GM19043 (cell line): ENCODE data around the gene EP400.
"Not testable (repeated sequence)": the region's sequence is repeated elsewhere in the genome, so short reads cannot be mapped to it uniquely, and the experiment has no call there.

Experiments used
- ATAC-seq: cut with Tn5 transposase; IDR thresholded peaks from one replicate; pipeline ENCODE4 v1.9.1; 2021; ENCODE audit warnings: low read depth; ENCODE audit not compliant: unreplicated experiment

The EP400 gene

GRCh38 chr12:132040906-132041606, 91.3 kb downstream of the EP400 start:
- no peak for ATAC-seq

- no peak for ATAC-seq
Observed at GRCh38 chr12:132043216-132043615, 93.5 kb downstream of the EP400 start.

GRCh38 chr12:132043770-132044467, 94.2 kb downstream of the EP400 start:
- ATAC-seq, result no peak

GRCh38 chr12:132044661-132045412, 95.1 kb downstream of the EP400 start:
- ATAC-seq, result no peak

DNA sequence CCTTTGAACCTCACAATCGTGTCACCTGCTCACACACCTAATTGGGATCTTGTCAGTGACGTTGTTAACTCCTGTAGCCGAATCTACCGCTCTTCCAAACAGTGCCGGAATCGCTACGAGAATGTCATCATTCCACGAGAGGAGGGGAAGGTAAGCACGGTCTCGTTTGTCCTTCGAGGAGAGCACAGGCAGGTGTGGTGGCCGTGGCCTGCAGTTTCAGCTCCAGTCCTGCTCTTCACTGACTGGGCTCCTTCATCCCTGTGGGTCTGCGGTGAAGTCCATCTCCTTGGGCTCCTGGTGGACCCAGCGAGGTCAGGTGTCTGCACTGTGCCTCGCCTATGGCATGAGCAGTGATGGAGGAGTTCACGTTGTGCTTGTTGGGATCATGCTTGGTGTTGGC, 96.0 kb downstream of the EP400 start:
- no peak for ATAC-seq

DNA sequence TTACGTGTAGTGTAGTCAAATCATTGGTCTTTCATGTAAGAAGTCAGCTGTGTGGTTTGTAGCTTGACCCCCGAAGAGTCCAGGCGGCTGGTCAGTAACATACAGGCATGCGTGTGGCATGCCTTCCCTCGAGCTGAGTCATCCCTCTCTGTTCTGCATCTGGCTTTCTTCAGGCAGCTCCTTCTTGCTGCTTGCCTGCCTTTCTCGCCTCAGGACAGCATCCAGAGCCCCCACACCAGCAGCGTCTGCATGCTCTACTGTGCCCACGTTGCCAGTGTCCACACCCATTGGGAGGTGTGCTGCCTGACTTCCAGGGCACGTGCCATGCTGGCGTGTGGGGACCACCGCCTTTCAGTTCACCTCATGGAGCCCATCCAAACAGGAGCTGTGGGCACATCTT, 96.8 kb downstream of the EP400 start:
- no peak for ATAC-seq

DNA sequence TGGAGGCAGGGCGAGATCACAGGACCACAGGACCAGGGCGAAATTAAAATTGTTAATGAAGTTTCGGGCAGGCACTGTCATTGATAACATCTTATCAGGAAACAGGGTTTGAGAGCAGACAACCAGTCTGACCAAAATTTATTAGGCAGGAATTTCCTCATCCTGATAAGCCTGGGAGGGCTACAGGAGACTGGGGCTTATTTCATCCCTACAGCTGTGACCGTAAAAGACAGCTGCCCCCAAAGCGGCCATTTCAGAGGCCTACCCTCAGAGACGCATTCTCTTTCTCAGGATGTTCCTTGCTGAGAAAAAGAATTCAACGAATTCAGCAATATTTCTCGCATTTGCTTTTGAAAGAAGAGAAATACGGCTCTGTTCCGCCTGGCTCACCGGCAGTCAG, 97.9 kb downstream of the EP400 start:
- ATAC-seq, result not testable (repeated sequence)

GRCh38 chr12:132049442-132049841, 99.7 kb downstream of the EP400 start:
- no peak for ATAC-seq

DNA sequence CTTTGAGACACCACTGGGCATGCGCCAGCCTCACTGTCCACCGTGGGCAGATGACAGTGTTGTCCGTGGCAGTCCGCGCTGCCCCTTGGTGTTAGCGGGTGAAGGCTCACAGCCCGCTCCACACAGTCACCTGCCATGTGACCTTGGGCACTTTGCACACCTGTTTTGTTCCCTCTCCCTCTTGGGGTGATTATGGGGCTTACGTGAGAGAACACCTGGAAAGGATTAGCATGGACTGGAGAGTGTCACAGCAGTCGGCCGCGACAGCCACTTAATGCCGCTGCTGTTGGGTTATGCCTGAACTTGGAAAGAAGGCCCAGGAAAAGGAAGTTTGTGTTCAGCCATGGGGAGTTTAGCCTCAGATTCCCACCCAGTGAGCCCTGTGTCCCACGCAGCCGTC, 100.1 kb downstream of the EP400 start:
- ATAC-seq, result no peak

GRCh38 chr12:132051718-132052117, 102.0 kb downstream of the EP400 start:
- not testable (repeated sequence) for ATAC-seq

DNA sequence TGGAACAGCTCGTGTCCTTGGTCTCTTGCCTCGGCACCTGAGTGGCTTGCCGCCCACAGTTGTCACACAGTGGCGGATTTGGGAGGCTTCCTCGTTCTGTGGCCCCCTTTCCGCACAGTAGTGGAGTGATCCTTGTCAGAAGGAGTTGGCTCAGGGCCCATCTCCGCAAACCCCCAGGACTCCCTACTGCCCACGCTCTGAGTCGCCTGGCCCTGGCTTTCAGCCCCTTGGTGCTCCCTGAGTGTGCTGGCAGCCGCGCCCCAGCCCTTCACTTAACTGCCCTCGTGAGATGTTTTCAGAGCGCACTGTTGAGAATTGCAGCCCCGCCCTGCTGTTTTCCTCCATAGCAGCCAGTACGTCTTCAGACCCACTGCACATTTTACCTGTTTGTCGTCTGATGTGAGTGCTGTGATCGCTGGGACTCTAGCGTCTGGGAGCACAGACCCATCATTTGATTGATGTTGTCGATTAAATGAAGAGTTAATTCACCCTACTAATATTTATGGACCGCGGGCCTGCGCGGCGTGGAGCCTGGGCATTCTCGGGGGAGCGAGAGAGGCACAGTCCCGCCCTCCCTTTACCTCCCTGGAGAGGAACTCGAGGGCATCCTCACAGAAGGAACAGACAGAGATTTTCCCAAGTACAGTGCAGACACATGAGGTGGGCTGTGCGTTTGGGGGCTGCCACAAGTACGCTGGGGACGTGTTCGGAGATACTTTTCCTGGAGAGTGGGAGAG, 102.6 kb downstream of the EP400 start:
- no peak for ATAC-seq

- ATAC-seq, result no peak
Observed at GRCh38 chr12:132053338-132054330, 103.9 kb downstream of the EP400 start.

- ATAC-seq, result no peak
Observed at GRCh38 chr12:132054983-132055382, 105.2 kb downstream of the EP400 start.

GRCh38 chr12:132055535-132056096, 105.9 kb downstream of the EP400 start:
- ATAC-seq, result no peak

- ATAC-seq, result peak; percentile 49
Observed at GRCh38 chr12:132056320-132056719, 106.6 kb downstream of the EP400 start.

- no peak for ATAC-seq
Observed at GRCh38 chr12:132056951-132057350, 107.2 kb downstream of the EP400 start.

GRCh38 chr12:132057691-132058090, 107.9 kb downstream of the EP400 start:
- no peak for ATAC-seq

DNA sequence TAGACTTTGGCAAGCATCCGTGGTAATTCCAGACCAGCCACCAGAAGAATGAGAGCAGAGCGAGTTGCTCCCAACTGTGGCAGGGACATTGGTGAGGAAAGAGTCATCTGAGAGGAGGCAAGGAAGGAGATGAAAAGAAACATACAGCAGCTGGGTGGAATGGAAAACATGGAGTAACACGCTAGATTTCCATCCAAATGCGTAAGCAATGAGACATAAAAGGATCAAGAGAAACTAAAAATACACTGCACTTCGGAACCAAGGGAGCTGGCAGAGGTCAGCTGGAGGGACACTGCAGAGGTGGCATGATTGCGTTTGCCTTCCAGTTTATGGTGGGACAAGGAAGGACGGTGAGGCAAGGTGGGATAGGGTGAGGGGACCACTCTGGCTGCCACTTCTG, 111.5 kb downstream of the EP400 start:
- no peak for ATAC-seq
